ENCODE data around the gene XPC. TPM values are rescaled to one million over a fixed set of nuclear protein-coding genes. Genes with fewer than 3 reads are reported as not detected.

XPC gene
- total and polyA plus RNA-seq, 12 donors, result 7.3 to 15.8 (median 9.8) TPM

GRCh38 chr3:14170531-14171159 is 7.8 kb downstream of the XPC start:
- no peak overlapping the region for H3K27ac ChIP-seq
- ATAC-seq (no peak), DNase-seq (no peak)
- no peaks in the 10 kb centered on the region for H3K9me3 ChIP-seq
- peaks cover 0 to 76% (median 64%) of the 10 kb centered on the region in 9 donors for H3K36me3 ChIP-seq
- H3K4me1 ChIP-seq, result peaks cover 0 to 14% (median 0%) of the 10 kb centered on the region in 9 donors
- 81% methylated on average over 2 of the region's 2 CpGs for WGBS, 2 donors
- H3K27me3 ChIP-seq, result no peaks in the 10 kb centered on the region
- TF ChIP-seq CTCF (IDR thresholded peaks at IDR 0.05), result no peak
- intact Hi-C loops (cut with DNase I), result loop anchor here in 2 of 10 donors (5.0 to 10.0 kb wide), 2 partner anchors 273 to 276 kb away; no protein-coding TSS in a partner anchor
- H3K4me3 ChIP-seq, result no peak overlapping the region

- intact Hi-C loops (cut with DNase I), result loop anchor here in 2 of 10 donors (5.0 to 10.0 kb wide), 2 partner anchors 273 to 275 kb away; no protein-coding TSS in a partner anchor
- no peak for TF ChIP-seq CTCF (IDR thresholded peaks at IDR 0.05)
- no peak for ATAC-seq
- H3K27me3 ChIP-seq, result no peaks in the 10 kb centered on the region
- H3K27ac ChIP-seq, result no peak overlapping the region
- no peaks in the 10 kb centered on the region for H3K9me3 ChIP-seq
- peaks cover 0 to 8% (median 0%) of the 10 kb centered on the region in 9 donors for H3K4me1 ChIP-seq
- peaks cover 0 to 84% (median 70%) of the 10 kb centered on the region in 9 donors for H3K36me3 ChIP-seq
- no peak for DNase-seq
- H3K4me3 ChIP-seq, result no peak overlapping the region
Measured at GRCh38 chr3:14169871-14170270, 8.5 kb downstream of the XPC start.

- ATAC-seq (no peak), DNase-seq (no peak)
- peaks cover 0 to 4% (median 0%) of the 10 kb centered on the region in 9 donors for H3K4me1 ChIP-seq
- H3K9me3 ChIP-seq, result no peaks in the 10 kb centered on the region
- H3K27me3 ChIP-seq, result no peaks in the 10 kb centered on the region
- H3K27ac ChIP-seq, result no peak overlapping the region
- 96% methylated on average over 2 of the region's 2 CpGs for WGBS, 2 donors
- intact Hi-C loops (cut with DNase I), result no loop called here
- H3K4me3 ChIP-seq, result no peak overlapping the region
- H3K36me3 ChIP-seq, result peaks cover 0 to 88% (median 75%) of the 10 kb centered on the region in 9 donors
- no peak for TF ChIP-seq CTCF (IDR thresholded peaks at IDR 0.05)
Measured at GRCh38 chr3:14169435-14169834, 9.0 kb downstream of the XPC start.

- 90 to 95% methylated on average over 9 of the region's 9 CpGs for WGBS, 2 donors
- ATAC-seq (no peak), DNase-seq (no peak)
- H3K27me3 ChIP-seq, result no peaks in the 10 kb centered on the region
- H3K4me1 ChIP-seq, result no peaks in the 10 kb centered on the region
- no peak overlapping the region for H3K27ac ChIP-seq
- H3K4me3 ChIP-seq, result no peak overlapping the region
- peaks cover 0 to 7% (median 1%) of the 10 kb centered on the region in 11 donors for H3K9me3 ChIP-seq
- TF ChIP-seq CTCF (IDR thresholded peaks at IDR 0.05), result no peak
- intact Hi-C loops (cut with DNase I), result no loop called here
- H3K36me3 ChIP-seq, result peaks cover 0 to 100% (median 94%) of the 10 kb centered on the region in 9 donors
Measured at GRCh38 chr3:14166877-14167603, 11.4 kb downstream of the XPC start.
